GM13977 (cell line): ENCODE data around the gene VSIR.
A peak's percentile ranks its signal among the peaks of the same experiment; 100 is the strongest.

ENCODE experiments used
- DNase-seq: peaks from one replicate; pipeline ENCODE4 v3.0.0; 2012; ENCODE audit warnings: low spot score
- CTCF ChIP-seq: IDR thresholded peaks from 2 replicates; pipeline ENCODE4 v1.5.1; 2012; ENCODE audit warnings: mild to moderate bottlenecking, control low read depth; ENCODE audit not compliant: insufficient read depth; ENCODE audit errors: extremely low read depth, missing control alignments
- in situ Hi-C: fragments of 300-500 bp; cut with MboI; formaldehyde crosslinking; loops from one replicate; pipeline ENCODE4 v1.12.0; 2022; ENCODE audit warnings: low sequenced_read_pairs, low pct_unique_long_range_greater_than_20kb, mixed read lengths, inconsistent platforms; ENCODE audit not compliant: unreplicated experiment

The VSIR gene

GRCh38 chr10:71750986-71751385, 22.3 kb downstream of the VSIR start:
- in situ Hi-C loops, result no loop called here
- no peak for DNase-seq
- TF ChIP-seq CTCF, result no peak

GRCh38 chr10:71750124-71750841, 23.0 kb downstream of the VSIR start:
- no peak for TF ChIP-seq CTCF
- in situ Hi-C loops, result no loop called here
- no peak for DNase-seq

GRCh38 chr10:71749396-71749795, 23.9 kb downstream of the VSIR start:
- in situ Hi-C loops, result no loop called here
- no peak for TF ChIP-seq CTCF
- no peak for DNase-seq

- TF ChIP-seq CTCF, result no peak
- in situ Hi-C loops, result no loop called here
- peak; percentile 67 for DNase-seq
Measured at GRCh38 chr10:71748671-71749191, 24.6 kb downstream of the VSIR start.

- in situ Hi-C loops, result no loop called here
- no peak for TF ChIP-seq CTCF
- DNase-seq, result peak; percentile 63
Measured at GRCh38 chr10:71747551-71748523, 25.5 kb downstream of the VSIR start.

- no peak for DNase-seq
- TF ChIP-seq CTCF, result no peak
- in situ Hi-C loops, result no loop called here
Measured at GRCh38 chr10:71747039-71747531, 26.2 kb downstream of the VSIR start.
